ENCODE results near the gene GPR161. TPM values are rescaled to one million over a fixed set of nuclear protein-coding genes. Genes with fewer than 3 reads are reported as not detected.

GPR161 gene
- total and polyA plus RNA-seq, 2 of the 13 experiments (the other 11 are each of a cell fraction or from before 2014, with no cell fraction given) = 0.13 to 0.35 TPM

DNA sequence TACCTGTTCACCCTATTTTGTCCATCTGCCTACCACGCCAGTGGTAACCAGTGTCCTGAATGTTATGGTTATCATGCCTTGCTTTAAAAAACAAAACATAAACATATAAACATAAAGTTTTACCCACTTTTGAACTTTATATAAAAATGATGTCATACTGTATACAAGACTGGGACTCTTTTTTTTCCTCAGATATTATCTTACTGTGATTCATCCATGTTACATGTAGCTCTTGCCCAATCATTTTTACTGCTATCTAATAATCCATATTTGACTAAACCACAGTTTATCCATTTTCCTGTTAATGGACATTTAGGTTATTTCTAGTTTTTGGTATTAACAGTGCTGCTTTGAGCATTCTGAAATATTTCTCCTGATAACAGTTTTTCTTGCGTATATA lies 78.8 kb downstream of the GPR161 start:
- TF ChIP-seq ISX (CRISPR knock-in tag; conservative IDR thresholded peaks at IDR 0.05) = no peak
- TF ChIP-seq ATF7 (IDR thresholded peaks at IDR 0.05) = peak; percentile 81
- TF ChIP-seq ATF7 (CRISPR knock-in tag; IDR thresholded peaks at IDR 0.05) = no peak
- Histone ChIP-seq H3K27me3 (ENCODE audit: control insufficient read depth in 1 of 2, insufficient read depth in 2 of 2, low read length in 2 of 2) (no peaks in the 10 kb centered on the region), H4K20me1 (ENCODE audit: insufficient read depth, low read length) (no peaks in the 10 kb centered on the region), H3K79me2 (ENCODE audit: insufficient read depth, low read length) (no peaks in the 10 kb centered on the region), H3K9me3 (ENCODE audit: low read length) (no peaks in the 10 kb centered on the region), H3K4me2 (ENCODE audit: low read depth, low read length) (no peak overlapping the region), H3K36me3 (replicated peaks in 1 of 2; ENCODE audit: control insufficient read depth in 1 of 2, insufficient read depth in 2 of 2, low read length in 2 of 2) (peaks cover 2 to 22% of the 10 kb centered on the region in 2 experiments), H3K4me1 (ENCODE audit: insufficient read depth, low read length) (peaks cover 11% of the 10 kb centered on the region; the same call in 1 of the 2 replicates), H2AFZ (ENCODE audit: low read length) (no peak overlapping the region), H3K9ac (ENCODE audit: insufficient read depth, low read depth, low read length) (no peak overlapping the region), H3K27ac (ENCODE audit: extremely low read length, insufficient read depth, low read length) (no peak overlapping the region), H3K4me3 (replicated peaks in 1 of 3; ENCODE audit: insufficient read depth in 1 of 3, low read depth in 2 of 3, low read length in 3 of 3) (no peak overlapping the region)
- no peak for DNase-seq (ENCODE audit: low spot score)
- ChIA-PET POLR2A (no interaction called here), CTCF (ENCODE audit: low intra/inter-chr PET ratio, low total read pairs) (no interaction called here)
- intact Hi-C loops (cut with micrococcal nuclease; ENCODE audit: unreplicated experiment) (no loop called here), in situ Hi-C loops (cut with HindIII; ENCODE audit: extremely low pct_ligation_motif_present, low pct_unique_long_range_greater_than_20kb) (no loop called here)
- no TSS peak for BruUV-seq (replicated peaks)
- WGBS (ENCODE audit: low lambda C conversion rate) = 97% methylated on average over 2 of the region's 2 CpGs
- ATAC-seq = no peak
- no peak for FAIRE-seq

DNA sequence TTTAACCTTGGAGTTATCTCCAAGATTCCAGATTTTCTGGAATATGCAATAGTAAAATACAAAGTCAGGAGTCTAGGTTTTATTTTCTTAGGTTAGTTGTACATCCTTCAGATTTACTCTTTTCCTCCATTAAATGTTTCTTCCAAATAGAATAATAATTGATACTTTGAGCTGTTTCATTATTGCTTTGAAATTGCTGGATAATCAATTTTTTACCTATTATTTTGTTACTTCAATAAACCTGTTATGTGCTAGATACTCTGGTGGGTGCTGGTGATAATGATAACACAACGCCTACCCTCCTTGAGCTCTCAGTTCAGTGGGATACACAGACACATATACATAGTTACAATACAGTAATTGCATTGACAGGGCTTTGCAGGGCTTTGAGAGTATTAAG lies 79.4 kb downstream of the GPR161 start:
- Histone ChIP-seq H3K4me1 (ENCODE audit: insufficient read depth, low read length) (peaks cover 11% of the 10 kb centered on the region; the same call in 1 of the 2 replicates), H3K4me2 (ENCODE audit: low read depth, low read length) (no peak overlapping the region), H3K79me2 (ENCODE audit: insufficient read depth, low read length) (no peaks in the 10 kb centered on the region), H3K27ac (ENCODE audit: extremely low read length, insufficient read depth, low read length) (no peak overlapping the region), H4K20me1 (ENCODE audit: insufficient read depth, low read length) (no peaks in the 10 kb centered on the region), H3K9ac (ENCODE audit: insufficient read depth, low read depth, low read length) (no peak overlapping the region), H2AFZ (ENCODE audit: low read length) (no peak overlapping the region), H3K27me3 (ENCODE audit: control insufficient read depth in 1 of 2, insufficient read depth in 2 of 2, low read length in 2 of 2) (no peaks in the 10 kb centered on the region), H3K36me3 (replicated peaks in 1 of 2; ENCODE audit: control insufficient read depth in 1 of 2, insufficient read depth in 2 of 2, low read length in 2 of 2) (peaks cover 2 to 22% of the 10 kb centered on the region in 2 experiments), H3K9me3 (ENCODE audit: low read length) (no peaks in the 10 kb centered on the region), H3K4me3 (replicated peaks in 1 of 3; ENCODE audit: insufficient read depth in 1 of 3, low read depth in 2 of 3, low read length in 3 of 3) (no peak overlapping the region)
- DNase-seq (ENCODE audit: low spot score) = no peak
- peak in 1 of 2 experiments; percentile 33; a peak in 2 of 4 replicates for TF ChIP-seq MAFK (conservative IDR thresholded peaks at IDR 0.05 in 1 of 2, IDR thresholded peaks at IDR 0.05 in 1 of 2; ENCODE audit: low read length in 2 of 2)
- no peak for TF ChIP-seq ARNT2 (CRISPR knock-in tag; IDR thresholded peaks at IDR 0.05; ENCODE audit: low read depth)
- 0 out of 2 replicates have a peak, but pooled peaks have one; percentile 34 for TF ChIP-seq MAFF (IDR thresholded peaks at IDR 0.05; ENCODE audit: low read depth, low read length)
- intact Hi-C loops (cut with micrococcal nuclease; ENCODE audit: unreplicated experiment) (no loop called here), in situ Hi-C loops (cut with HindIII; ENCODE audit: extremely low pct_ligation_motif_present, low pct_unique_long_range_greater_than_20kb) (no loop called here)
- ChIA-PET CTCF (ENCODE audit: low intra/inter-chr PET ratio, low total read pairs) (no interaction called here), POLR2A (no interaction called here)
- WGBS (ENCODE audit: low lambda C conversion rate) = 96% methylated on average over 1 of the region's 1 CpG
- no peak for FAIRE-seq
- ATAC-seq = no peak
- BruUV-seq (replicated peaks) = no TSS peak
